GM20431 (cell line): ENCODE results near the gene FOXA1.

Experiments used
- in situ Hi-C: fragments of 300-500 bp; cut with MseI, MboI; formaldehyde crosslinking; loops from one replicate; pipeline ENCODE4 v1.15.0; 2020; ENCODE audit warnings: low sequenced_read_pairs; ENCODE audit not compliant: unreplicated experiment

The FOXA1 gene

DNA sequence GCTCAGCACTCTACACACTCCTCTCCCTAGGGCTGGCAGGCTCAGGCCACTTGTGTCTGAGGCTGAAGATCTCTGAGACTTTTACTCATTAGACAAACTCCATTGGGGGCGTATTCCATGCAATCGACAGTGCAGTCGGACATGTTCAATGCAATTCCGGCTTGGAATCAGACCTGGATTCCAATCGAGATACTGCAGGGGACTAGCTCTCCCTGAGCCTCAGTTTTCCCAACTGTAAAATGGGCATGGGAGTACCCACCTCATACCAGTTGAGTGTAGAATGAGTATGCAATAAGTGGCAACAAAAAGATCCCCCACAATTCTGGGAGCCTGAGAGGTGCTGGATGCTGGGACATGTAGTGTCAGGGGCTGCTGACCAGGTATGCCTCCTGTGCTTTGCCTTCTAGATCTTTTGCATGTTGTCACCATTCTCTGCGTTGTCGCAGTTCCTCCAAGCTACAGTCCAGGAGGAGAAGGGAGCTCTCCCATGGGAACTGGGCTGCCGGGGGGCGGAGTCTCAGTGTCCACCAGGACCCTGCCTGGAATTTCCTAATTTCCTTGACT, 8.7 kb upstream of the FOXA1 start:
- in situ Hi-C loops, result no loop called here

GRCh38 chr14:37602605-37603453, 7.8 kb upstream of the FOXA1 start:
- in situ Hi-C loops, result no loop called here

DNA sequence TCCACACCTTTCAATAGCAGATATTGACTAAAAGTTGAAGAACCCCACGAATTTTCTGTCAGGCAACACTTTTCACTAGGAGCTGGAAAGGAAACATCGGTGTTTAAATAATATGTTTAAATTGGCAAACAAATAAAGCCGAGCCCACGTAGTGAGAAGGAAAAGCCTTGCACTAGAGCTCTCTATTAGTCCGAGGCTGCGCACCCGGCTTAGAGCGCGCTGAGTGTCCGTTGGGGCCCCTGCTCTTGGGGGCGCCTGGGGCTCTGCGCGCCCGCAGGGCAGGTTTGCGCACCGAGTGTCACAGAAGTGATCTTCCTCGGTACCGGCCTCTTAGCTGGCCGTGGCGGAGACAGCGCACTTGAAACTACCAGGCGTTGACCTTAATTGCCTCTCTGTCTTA, 6.8 kb upstream of the FOXA1 start:
- in situ Hi-C loops, result no loop called here

DNA sequence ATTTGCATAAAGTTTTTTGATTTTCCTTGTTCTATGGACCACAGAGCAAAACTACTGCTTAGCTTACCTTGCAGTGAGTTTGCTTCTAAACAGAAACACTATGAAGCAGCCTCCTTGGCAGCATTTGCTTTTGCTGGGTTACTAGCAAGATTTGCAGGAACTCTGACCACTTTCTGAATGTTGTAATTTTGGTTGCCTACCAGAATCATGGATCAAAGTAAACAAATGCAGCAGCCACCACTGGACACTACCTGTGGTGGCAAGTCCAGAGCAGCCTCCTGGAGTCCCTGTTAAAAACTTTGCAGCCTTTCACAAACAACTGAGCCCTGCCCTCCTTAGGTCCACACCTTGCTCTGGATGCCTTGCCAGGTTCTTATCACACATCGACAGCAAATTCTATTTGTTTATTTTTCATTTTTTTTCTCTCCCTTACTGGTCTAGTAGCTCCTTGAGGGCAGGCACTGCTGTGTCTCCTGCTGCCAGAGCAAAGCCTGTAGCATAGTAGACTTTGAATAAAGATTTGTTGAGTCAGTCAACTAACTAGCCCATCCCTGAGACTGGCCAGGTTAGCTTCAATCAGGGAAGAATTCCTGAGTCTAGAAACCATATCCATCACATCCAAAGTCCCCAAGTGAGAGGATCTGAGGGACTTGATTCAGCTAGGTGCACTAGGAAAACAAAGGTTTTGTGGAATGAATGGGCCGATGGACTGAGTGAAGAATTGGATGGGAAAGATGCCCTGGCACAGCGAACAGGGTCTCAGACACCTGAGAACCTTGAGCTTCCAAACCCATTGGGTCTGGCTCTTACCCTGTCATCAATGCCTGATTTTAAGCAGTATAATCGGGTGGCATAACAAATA, 6.1 kb upstream of the FOXA1 start:
- in situ Hi-C loops, result no loop called here

DNA sequence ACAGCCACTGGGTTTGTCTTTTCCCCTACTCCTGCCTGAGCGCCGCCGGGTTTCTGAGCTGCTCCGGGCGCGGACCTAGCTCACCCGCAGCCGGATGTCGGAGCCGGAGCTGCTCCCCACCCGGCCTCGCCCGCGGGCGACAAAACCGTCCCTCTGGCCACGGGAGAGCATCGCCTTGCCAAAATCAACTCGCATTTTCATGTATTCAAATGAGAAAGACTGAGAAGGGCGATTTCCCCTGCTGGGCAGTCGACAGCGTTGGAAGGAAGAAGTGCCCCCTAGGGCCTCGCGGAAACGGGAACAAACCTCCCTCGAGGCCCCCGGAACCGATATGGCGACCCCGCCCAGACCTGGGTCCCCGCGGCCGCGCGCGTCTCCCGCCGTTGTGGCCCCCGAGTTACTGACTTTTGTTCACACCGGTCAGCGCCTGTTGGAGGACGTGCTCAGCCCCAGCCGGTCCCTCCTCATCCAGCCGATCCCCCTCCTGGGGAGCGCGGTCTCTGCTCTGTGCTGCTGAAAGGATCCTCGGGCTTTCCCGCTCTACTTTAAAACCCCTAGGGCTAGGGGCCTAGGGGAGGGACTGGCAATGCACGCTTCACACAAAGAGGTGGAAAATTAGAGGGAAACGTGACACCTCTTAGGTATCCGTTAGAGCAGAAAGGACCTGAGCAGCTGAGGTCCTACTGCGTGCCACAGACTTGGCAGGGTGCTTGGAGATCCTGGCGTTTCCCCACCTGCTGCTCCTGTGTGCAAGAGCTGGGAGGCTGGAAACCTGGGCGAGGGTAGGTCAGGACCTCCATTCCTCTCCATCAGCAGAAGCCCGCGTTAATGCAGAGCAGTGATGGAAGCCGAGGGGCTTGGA, 4.7 kb upstream of the FOXA1 start:
- in situ Hi-C loops, result no loop called here

GRCh38 chr14:37598747-37599506, 3.9 kb upstream of the FOXA1 start:
- in situ Hi-C loops, result no loop called here

DNA sequence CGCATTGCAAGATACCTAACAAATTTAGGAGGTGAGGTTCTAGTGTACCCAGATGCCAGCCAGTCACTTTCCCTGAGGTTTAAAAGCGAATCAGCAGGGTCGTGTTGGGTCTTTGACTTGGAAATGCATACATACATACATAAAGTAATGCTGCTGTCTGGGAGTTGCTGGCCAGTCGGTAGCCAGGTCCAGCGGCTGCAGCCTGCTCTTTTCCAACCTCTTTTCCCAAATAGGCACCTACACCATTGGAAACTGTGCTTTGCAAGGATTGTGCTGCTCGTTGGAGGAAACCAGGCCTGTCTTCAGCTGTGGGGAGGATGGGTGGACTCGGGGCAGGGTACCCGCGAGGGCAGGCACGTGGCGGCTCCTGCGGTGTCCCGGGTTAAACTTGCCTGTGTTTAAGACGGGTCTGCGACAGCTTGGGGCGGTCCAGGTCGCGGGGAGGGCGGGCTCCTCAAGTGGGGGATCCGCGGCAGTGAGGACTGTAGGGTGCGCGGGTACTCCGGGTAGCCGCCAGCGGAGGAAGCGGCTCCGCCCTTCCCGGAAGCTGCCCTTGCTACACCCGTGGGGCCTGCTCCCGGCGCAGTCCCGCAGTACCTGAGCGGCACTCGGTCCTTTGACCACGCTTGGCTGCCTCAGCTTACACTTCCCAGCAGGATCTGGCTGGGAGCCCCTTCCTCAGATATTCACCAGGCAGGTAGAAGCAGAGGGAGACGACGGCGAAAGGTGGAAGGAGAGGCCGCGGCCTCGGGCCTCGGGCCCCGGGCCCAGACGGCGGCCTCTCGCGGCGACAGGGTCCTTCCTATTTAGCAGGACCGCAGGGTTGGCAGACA, 3.1 kb upstream of the FOXA1 start:
- in situ Hi-C loops, result no loop called here

- in situ Hi-C loops, result no loop called here
Observed at GRCh38 chr14:37597538-37597913, 2.5 kb upstream of the FOXA1 start.

- in situ Hi-C loops, result no loop called here
Observed at GRCh38 chr14:37596790-37597472, 1.9 kb upstream of the FOXA1 start.

DNA sequence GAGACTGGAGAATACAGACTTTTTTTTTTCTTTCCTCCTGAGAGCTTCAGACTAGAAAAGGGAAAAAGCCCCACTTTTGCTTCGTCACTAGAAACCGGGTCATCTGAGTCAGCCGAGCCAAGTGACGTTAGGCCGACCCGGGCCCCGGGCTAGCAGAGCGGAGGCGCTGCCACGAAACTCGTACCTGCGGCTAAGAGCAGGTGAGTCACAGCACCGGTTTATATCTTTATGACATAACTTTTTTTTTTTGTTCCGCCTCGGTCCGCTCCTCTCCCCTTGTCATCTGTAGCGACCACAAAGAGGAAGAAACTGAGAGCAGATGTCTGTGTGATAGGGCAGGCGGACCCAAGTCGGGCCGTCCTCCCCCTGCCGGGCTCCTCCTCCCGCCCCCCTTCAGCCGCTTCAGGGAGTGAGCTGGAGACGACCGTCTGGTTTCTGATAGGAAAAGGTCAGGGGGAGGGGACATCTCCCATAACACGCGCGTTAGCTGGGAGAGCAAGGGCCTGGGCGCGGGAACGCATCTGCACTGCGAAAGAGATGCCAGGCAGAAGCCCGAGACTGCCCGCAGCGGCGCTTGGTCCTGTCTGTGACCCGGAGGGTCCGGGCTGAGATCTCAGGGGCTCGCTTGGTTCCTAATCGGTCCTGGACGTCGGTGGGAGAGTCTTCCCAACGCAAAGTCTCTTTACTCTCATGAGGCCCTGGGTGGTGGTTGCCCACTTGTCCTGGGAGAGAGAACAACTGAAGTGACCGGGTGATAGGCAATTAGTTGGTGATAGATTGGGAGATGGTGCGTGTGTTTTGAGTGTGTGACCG, 966 bp upstream of the FOXA1 start:
- in situ Hi-C loops, result no loop called here

DNA sequence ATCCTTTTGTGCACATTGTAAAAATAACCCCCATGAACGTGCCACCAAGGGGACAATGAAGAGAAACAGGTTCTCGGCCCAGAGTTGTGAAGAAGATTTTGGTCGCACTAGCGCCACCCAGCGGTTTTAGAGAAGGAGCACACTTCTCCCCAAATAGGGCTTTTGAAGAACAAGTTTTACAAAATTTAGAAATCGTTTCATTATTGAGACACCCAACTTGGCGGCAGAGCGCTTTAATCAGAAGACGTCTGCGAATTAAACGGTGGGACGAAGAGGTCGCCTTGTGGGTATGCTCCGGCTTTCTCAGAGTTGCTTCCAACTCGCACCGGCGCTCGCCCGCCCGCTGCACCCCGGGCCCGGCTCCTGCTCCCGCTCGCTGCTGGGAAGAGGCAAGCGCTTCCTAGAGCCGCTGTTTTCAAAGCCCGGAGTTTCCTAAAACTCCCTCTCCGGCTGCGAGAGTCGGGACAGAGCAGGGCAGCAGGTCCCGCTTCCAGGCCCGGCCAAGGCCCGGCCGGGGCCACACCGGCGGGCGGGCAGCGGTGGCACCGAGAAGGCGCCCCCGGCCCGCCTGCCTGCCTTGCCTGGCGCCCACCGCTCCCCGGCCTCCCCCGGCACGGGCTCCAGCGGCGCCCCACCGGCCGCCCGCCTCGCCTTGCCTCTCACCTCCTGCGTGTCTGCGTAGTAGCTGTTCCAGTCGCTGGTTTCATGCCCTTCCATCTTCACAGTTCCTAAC, 645 bp downstream of the FOXA1 start:
- in situ Hi-C loops, result no loop called here

DNA sequence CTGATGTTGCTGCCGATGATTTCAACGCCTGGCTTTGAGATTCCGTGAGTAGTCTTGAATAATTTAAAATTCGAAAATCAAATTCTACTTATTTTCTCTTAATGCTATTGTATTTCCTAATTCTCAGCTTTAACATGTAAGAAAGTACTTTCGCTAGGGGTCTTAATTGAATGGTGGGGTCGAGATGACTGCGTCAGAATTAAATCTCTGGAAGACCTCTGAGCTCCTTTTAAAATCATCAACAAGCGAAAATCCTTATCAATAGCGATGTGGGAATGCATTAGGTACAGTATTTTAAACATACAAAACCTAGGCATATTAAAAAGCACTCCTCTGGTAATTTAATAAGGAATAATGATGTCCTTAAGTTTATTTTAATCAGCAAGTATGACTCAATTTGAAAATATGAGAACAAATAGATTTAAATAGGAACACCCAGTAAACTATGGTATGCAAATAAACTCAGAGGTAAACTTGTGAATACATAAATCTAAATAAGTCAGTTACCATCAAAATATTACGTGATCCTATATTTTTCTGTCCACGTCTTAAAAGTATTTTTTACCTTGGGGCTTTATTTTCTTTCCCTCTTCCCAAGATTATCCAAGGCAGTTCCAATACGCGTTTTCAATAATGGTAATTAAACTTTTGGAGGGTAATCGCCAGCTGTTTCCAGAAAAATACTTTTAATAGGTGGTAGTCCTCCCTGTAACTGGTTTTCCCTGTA, 1.4 kb downstream of the FOXA1 start:
- in situ Hi-C loops, result no loop called here

DNA sequence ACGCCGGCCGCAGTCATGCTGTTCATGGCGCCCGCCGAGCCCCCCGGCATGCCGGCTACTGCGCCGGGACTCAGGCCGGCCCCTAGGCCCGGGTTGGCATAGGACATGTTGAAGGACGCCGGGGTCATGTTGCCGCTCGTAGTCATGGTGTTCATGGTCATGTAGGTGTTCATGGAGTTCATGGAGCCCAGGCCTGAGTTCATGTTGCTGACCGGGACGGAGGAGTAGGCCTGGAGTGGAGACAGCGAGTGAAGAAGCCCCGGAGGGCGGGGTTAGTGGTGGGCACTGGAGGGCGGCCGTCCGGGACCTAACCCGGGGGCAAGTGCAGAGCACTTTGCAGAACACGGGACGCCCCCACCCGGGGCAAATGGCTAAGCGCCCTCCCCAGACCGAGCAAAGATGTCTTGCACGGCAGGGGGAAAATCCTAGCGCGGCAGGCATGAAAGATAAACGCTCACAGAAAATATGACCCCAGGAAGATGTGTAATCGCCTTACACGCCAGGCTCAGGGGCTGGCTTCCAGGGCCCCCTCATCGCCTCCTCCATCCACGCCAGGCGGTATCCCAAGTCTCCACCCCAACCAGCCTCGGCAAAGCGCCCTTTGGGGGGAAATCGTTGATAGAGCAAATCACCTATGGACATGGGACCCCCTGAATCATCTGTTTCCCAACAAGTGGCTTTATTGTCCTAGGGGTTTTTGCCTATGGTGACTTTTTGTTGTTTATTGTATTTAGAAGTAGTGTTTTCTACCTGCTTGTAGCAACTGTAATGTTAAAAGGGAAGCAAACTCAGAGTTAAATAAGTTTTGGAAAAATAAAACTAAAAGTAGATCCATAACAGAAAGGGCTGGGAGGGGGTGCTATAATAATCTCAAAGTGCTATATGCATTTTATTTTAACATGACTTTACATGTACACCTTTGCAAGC, 2.3 kb downstream of the FOXA1 start:
- in situ Hi-C loops, result no loop called here

DNA sequence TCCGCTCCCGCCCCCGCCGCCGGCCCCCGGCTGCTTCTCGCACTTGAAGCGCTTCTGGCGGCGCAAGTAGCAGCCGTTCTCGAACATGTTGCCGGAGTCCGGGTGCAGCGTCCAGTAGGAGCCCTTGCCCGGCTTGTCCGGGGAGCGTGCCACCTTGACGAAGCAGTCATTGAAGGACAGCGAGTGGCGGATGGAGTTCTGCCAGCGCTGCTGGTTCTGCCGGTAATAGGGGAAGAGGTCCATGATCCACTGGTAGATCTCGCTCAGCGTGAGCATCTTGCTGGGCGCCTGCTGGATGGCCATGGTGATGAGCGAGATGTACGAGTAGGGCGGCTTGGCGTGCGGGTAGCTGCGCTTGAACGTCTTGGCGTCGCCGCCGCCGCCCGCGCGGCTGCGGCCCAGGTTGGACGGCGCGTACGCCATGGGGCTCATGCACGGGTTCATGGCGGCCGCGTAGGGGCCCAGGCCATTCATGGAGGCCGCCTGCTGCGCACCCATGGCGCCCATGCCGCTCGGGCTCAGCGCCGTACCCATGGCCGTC, 3.0 kb downstream of the FOXA1 start:
- in situ Hi-C loops, result no loop called here
